Epidermal melanocyte (primary cell): ENCODE measurements around the gene KCTD20.
"Not testable (repeated sequence)": the region's sequence is repeated elsewhere in the genome, so short reads cannot be mapped to it uniquely, and the experiment has no call there.

Source experiments
- DNase-seq: peaks from one replicate; pipeline ENCODE4 v3.0.0; 2011; ENCODE audit warnings: low spot score; ENCODE audit not compliant: insufficient read length

KCTD20 gene

GRCh38 chr6:36443471-36444428 lies 950 bp downstream of the KCTD20 start:
- DNase-seq: no peak

GRCh38 chr6:36444470-36444869 lies 1.7 kb downstream of the KCTD20 start:
- DNase-seq: no peak

GRCh38 chr6:36445621-36446020 lies 2.8 kb downstream of the KCTD20 start:
- no peak for DNase-seq

GRCh38 chr6:36449173-36449572 lies 6.4 kb downstream of the KCTD20 start:
- not testable (repeated sequence) for DNase-seq

GRCh38 chr6:36452897-36453296 lies 10.1 kb downstream of the KCTD20 start:
- not testable (repeated sequence) for DNase-seq

GRCh38 chr6:36455486-36456027 lies 12.8 kb downstream of the KCTD20 start:
- no peak for DNase-seq

GRCh38 chr6:36459501-36459900 lies 16.7 kb downstream of the KCTD20 start:
- no peak for DNase-seq

- DNase-seq: no peak
Observed at GRCh38 chr6:36460916-36461315, 18.1 kb downstream of the KCTD20 start.

GRCh38 chr6:36461646-36462045 lies 18.8 kb downstream of the KCTD20 start:
- no peak for DNase-seq

- DNase-seq: no peak
Observed at GRCh38 chr6:36463676-36464075, 20.9 kb downstream of the KCTD20 start.

GRCh38 chr6:36464233-36464632 lies 21.4 kb downstream of the KCTD20 start:
- no peak for DNase-seq

- DNase-seq: no peak
Observed at GRCh38 chr6:36467625-36468024, 24.8 kb downstream of the KCTD20 start.

- DNase-seq: no peak
Observed at GRCh38 chr6:36469148-36469661, 26.4 kb downstream of the KCTD20 start.

- no peak for DNase-seq
Observed at GRCh38 chr6:36469946-36470345, 27.1 kb downstream of the KCTD20 start.

- DNase-seq: no peak
Observed at GRCh38 chr6:36478051-36478526, 35.3 kb downstream of the KCTD20 start.

- no peak for DNase-seq
Observed at GRCh38 chr6:36479256-36479655, 36.5 kb downstream of the KCTD20 start.

- DNase-seq: not testable (repeated sequence)
Observed at GRCh38 chr6:36483326-36483725, 40.5 kb downstream of the KCTD20 start.

- DNase-seq: no peak
Observed at GRCh38 chr6:36484736-36485135, 41.9 kb downstream of the KCTD20 start.

GRCh38 chr6:36487698-36488097 lies 44.9 kb downstream of the KCTD20 start:
- no peak for DNase-seq

- no peak for DNase-seq
Observed at GRCh38 chr6:36488221-36488620, 45.4 kb downstream of the KCTD20 start.

- DNase-seq: no peak
Observed at GRCh38 chr6:36489426-36489825, 46.6 kb downstream of the KCTD20 start.

GRCh38 chr6:36491378-36491965 lies 48.7 kb downstream of the KCTD20 start:
- DNase-seq: no peak
